Erythroblast (primary cell): ENCODE measurements around the gene BIRC2.

ENCODE experiments used
- GATA1 ChIP-seq: IDR thresholded peaks from 2 replicates; pipeline ENCODE4 v1.6.1; 2011; ENCODE audit warnings: low read depth, mild to moderate bottlenecking, control low read depth, low read length, moderate library complexity
- POLR2A ChIP-seq: IDR thresholded peaks from 2 replicates; pipeline ENCODE4 v1.6.1; 2011; ENCODE audit warnings: mild to moderate bottlenecking, low read length

- no peak for TF ChIP-seq POLR2A
- TF ChIP-seq GATA1: no peak
These were observed 28.5 kb upstream of the BIRC2 start for GRCh38 chr11:102318469-102318868.
